ENCODE results near the gene FILIP1.

Gene FILIP1

GRCh38 chr6:75372884-75373283 lies 120.7 kb downstream of the FILIP1 start:
- TF ChIP-seq CTCF (IDR thresholded peaks at IDR 0.05), result no peak

- TF ChIP-seq CTCF (IDR thresholded peaks at IDR 0.05), result no peak
Measured at GRCh38 chr6:75370011-75370410, 123.6 kb downstream of the FILIP1 start.

- no peak for TF ChIP-seq CTCF (IDR thresholded peaks at IDR 0.05)
Measured at GRCh38 chr6:75368864-75369402, 124.7 kb downstream of the FILIP1 start.

GRCh38 chr6:75368151-75368779 lies 125.3 kb downstream of the FILIP1 start:
- TF ChIP-seq CTCF (IDR thresholded peaks at IDR 0.05), result peak; percentile 72

GRCh38 chr6:75363304-75363703 lies 130.3 kb downstream of the FILIP1 start:
- TF ChIP-seq CTCF (IDR thresholded peaks at IDR 0.05), result no peak

- TF ChIP-seq CTCF (IDR thresholded peaks at IDR 0.05), result no peak
Measured at GRCh38 chr6:75353644-75354043, 140.0 kb downstream of the FILIP1 start.

- no peak for TF ChIP-seq CTCF (IDR thresholded peaks at IDR 0.05)
Measured at GRCh38 chr6:75351570-75351969, 142.0 kb downstream of the FILIP1 start.

GRCh38 chr6:75350808-75351207 lies 142.8 kb downstream of the FILIP1 start:
- no peak for TF ChIP-seq CTCF (IDR thresholded peaks at IDR 0.05)
